Immature natural killer cell (primary cell): ENCODE results near the gene PTPN4. TPM values are rescaled to one million over a fixed set of nuclear protein-coding genes. Genes with fewer than 3 reads are reported as not detected.
A peak's percentile ranks its signal among the peaks of the same experiment; 100 is the strongest.

Experiments
- DNase-seq, 3 donors: peaks; one replicate each; pipeline ENCODE4 v3.0.0; 2022; ENCODE audit warnings: mixed read lengths in 1 of 3
- H3K27ac Mint-ChIP-seq, 6 donors: one replicate each; pipeline ENCODE4 v1.8.0; 2020; ENCODE audit warnings: mixed read lengths in 6 of 6, mild to moderate bottlenecking in 5 of 6, inconsistent platforms in 4 of 6, moderate library complexity in 3 of 6
- H3K27me3 Mint-ChIP-seq, 3 donors: one replicate each; pipeline ENCODE4 v1.8.0; 2020 to 2021; ENCODE audit warnings: low read depth in 3 of 3, mild to moderate bottlenecking in 3 of 3, mixed read lengths in 3 of 3, moderate library complexity in 3 of 3, inconsistent platforms in 1 of 3
- H3K36me3 Mint-ChIP-seq, 3 donors: one replicate each; pipeline ENCODE4 v1.8.0; 2020; ENCODE audit warnings: mixed read lengths in 3 of 3, inconsistent platforms in 2 of 3, mild to moderate bottlenecking in 2 of 3
- H3K4me1 Mint-ChIP-seq, 2 donors: one replicate each; pipeline ENCODE4 v1.8.0; 2020; ENCODE audit warnings: inconsistent platforms in 2 of 2, mild to moderate bottlenecking in 2 of 2, mixed read lengths in 2 of 2, moderate library complexity in 1 of 2
- H3K4me3 Mint-ChIP-seq, 5 donors: one replicate each; pipeline ENCODE4 v1.8.0; 2020; ENCODE audit warnings: mild to moderate bottlenecking in 5 of 5, mixed read lengths in 5 of 5, inconsistent platforms in 3 of 5, moderate library complexity in 3 of 5
- H3K9me3 Mint-ChIP-seq, 6 donors: one replicate each; pipeline ENCODE4 v1.8.0; 2020; ENCODE audit warnings: mild to moderate bottlenecking in 6 of 6, mixed read lengths in 6 of 6, inconsistent platforms in 4 of 6, moderate library complexity in 3 of 6
- polyA plus RNA-seq, 3 donors: library from polyadenylated mRNA; unstranded; fragments of 300-500 nt; fragmentation: Illumina TruSeq; gene quantifications; one replicate each; pipeline ENCODE4 v1.2.3, GENCODE V29; 2021

The PTPN4 gene
- polyA plus RNA-seq, 3 donors from 2014 or later = 172 to 335 (median 206) TPM

DNA sequence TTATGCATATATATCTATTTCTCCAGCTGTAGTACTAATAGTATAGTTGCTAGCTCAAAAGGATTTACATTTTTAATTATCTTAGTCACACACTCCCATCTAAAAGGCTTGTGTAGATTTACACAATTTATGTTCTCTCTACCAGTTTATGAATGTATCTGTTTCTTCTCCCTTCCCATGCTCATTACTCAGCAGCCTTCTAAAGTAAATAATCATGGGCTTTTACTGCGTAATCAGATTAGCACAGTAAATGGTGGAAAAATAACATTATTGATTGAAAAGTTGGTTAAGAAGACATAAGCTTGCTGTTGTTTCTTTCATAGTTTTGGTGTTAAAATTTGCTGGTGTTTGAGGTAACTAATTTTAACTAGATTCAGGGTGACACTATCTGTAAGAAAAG lies 81.8 kb downstream of the PTPN4 start:
- Mint-ChIP-seq H3K27me3 (peaks cover 0 to 2% (median 0%) of the 10 kb centered on the region in 3 donors), H3K4me1 (peaks cover 43 to 68% of the 10 kb centered on the region in 2 donors), H3K27ac (peak overlapping the region in 1 of 6 donors; percentile 47), H3K36me3 (peaks cover 0 to 9% (median 4%) of the 10 kb centered on the region in 3 donors), H3K4me3 (no peak overlapping the region), H3K9me3 (no peaks in the 10 kb centered on the region)
- no peak for DNase-seq

DNA sequence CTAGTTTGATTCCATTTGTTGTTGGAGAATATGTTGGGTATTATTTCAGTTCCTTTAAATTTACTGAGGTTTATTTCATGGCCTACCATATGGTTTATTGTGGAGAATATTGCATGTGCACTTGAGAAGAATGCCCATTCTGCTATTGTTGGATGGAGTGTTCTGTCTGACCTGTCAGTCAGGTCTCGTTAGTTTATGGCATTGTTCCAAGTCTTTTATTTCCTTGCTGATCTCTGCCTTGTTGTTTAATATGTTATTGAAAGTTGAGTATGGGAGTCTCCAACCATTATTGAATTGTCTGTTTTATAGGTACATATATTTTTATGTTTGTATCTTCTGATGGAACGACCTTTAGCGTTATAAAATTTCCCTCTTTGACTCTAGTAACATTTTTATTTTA lies 86.3 kb downstream of the PTPN4 start:
- Mint-ChIP-seq H3K9me3 (peaks cover 0 to 7% (median 3%) of the 10 kb centered on the region in 6 donors), H3K27me3 (peaks cover 0 to 2% (median 0%) of the 10 kb centered on the region in 3 donors), H3K36me3 (peaks cover 3 to 25% (median 16%) of the 10 kb centered on the region in 3 donors), H3K4me1 (peaks cover 45 to 74% of the 10 kb centered on the region in 2 donors), H3K27ac (peak overlapping the region in 3 of 6 donors; percentile 4 to 66 (median 32)), H3K4me3 (no peak overlapping the region)
- no peak for DNase-seq

DNA sequence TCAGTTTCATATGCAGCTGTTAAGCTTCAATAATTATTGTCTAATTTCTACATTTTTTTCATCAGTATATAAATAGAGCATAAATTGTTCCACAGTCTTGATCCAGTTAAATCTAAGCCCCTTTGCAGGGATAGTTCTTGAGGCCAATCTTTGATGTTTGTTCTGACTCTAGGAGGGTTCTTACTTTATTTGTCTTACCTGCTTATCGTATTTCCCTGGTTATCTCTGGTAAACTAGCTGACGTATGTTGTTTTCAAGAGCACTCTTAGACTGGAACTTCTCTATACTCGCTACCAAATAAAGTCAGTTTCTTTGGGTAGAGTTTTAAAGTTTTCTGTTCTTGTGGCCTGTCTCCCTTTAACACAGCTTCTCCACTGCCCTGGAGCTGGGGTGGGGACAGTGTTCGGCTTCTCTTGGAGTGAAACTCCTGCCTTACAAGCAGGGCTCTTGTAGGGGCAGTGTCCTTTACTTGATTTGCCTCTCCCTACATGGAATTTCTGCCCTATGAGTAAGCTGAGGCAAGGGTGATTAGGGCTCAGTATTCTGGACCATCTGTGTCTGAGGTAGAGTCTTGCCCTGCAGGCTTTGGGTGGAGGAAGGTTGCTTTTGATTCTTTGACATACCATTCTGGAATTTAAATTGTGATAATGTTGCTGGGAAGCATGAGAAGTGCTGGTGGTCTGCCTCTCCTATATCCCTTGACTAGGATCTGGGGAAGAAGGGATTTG lies 90.3 kb downstream of the PTPN4 start:
- H3K4me1 Mint-ChIP-seq = peaks cover 39 to 78% of the 10 kb centered on the region in 2 donors
- peaks cover 15 to 32% (median 26%) of the 10 kb centered on the region in 6 donors for H3K9me3 Mint-ChIP-seq
- no peak for DNase-seq
- H3K4me3 Mint-ChIP-seq = no peak overlapping the region
- peaks cover 0 to 2% (median 1%) of the 10 kb centered on the region in 3 donors for H3K27me3 Mint-ChIP-seq
- peaks cover 23 to 50% (median 42%) of the 10 kb centered on the region in 3 donors for H3K36me3 Mint-ChIP-seq
- peak overlapping the region in 4 of 6 donors; percentile 4 to 50 (median 12) for H3K27ac Mint-ChIP-seq

DNA sequence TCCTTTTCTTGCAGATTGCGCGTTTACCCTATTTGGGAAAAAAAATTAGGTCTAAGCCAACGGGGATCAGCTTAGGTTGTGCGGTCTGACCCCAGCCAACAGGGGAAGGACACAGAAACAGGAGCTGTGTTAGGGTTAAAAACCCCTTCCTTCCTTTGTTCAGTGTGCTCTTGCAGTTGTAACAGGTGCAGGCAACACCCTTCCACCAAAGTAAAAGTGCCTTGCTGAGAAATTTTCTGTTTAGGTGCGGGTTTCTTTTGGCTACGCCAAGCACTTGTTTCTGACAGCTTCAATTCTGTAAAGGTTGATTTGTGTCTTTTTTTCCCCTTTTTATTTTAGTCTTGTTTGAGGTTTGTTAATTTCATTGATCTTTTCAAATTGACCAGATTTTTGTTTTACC lies 92.5 kb downstream of the PTPN4 start:
- H3K27me3 Mint-ChIP-seq = peaks cover 1 to 3% (median 2%) of the 10 kb centered on the region in 3 donors
- peak overlapping the region in 1 of 6 donors; percentile 56 for H3K27ac Mint-ChIP-seq
- H3K9me3 Mint-ChIP-seq = peaks cover 15 to 32% (median 26%) of the 10 kb centered on the region in 6 donors
- DNase-seq = no peak
- no peak overlapping the region for H3K4me3 Mint-ChIP-seq
- peaks cover 23 to 46% (median 38%) of the 10 kb centered on the region in 3 donors for H3K36me3 Mint-ChIP-seq
- peaks cover 43 to 75% of the 10 kb centered on the region in 2 donors for H3K4me1 Mint-ChIP-seq

DNA sequence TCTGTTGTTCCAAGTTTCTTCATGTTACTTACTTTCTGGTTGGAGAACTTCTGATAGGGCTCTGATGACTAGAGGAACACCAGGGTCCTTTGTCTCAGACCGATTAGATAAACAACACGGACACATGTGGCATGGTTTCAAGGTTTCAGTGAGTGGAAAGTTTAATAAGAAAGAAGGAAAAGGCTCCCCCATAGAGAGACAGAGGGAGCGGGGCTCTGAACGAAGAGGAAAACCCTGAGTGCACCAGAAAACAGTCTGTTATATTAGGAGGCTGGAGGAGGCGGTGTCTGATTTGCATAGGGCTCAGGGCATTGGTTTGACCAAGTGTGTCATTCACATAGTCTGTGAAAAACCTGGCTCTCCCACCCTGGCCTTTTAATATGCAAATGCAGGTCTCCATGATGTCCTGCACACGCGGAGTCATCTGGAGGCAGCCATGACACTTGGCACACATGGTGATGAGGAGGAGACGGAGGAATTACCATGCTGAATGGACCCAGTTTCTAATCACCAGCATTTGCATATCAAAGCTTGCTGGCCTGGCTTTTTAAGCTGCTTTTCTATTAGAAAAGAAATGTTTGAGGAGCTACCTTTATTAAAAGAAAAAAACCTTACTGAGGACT lies 94.2 kb downstream of the PTPN4 start:
- Mint-ChIP-seq H3K4me3 (no peak overlapping the region), H3K4me1 (peaks cover 44 to 75% of the 10 kb centered on the region in 2 donors), H3K27ac (no peak overlapping the region), H3K9me3 (peaks cover 15 to 32% (median 26%) of the 10 kb centered on the region in 6 donors), H3K27me3 (peaks cover 1 to 3% (median 2%) of the 10 kb centered on the region in 3 donors), H3K36me3 (peaks cover 23 to 43% (median 38%) of the 10 kb centered on the region in 3 donors)
- DNase-seq = no peak

DNA sequence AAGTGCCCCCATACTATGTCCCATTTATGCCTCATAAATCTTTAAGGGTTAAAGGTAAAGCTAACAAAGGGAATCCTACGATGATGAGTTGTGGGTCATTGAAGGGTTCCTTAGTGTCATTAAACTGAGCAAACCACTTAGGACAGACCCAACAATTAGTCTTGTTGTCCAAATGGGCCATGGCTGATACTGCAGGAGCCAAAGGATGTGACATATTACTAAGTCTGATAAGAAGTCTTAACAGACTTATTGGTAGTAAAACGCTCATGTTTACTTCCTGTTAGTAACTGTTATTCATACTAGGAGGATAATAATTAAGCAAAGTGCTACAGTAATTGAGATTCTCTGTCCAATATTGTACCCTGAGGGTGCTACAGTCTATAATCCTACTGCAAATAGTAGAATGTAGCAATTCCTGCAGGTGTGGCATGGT lies 96.8 kb downstream of the PTPN4 start:
- H3K4me1 Mint-ChIP-seq = peaks cover 45 to 75% of the 10 kb centered on the region in 2 donors
- peaks cover 15 to 23% (median 18%) of the 10 kb centered on the region in 6 donors for H3K9me3 Mint-ChIP-seq
- H3K27ac Mint-ChIP-seq = peak overlapping the region in 3 of 6 donors; percentile 2 to 14 (median 10)
- no peak overlapping the region for H3K4me3 Mint-ChIP-seq
- no peak for DNase-seq
- peaks cover 18 to 24% (median 20%) of the 10 kb centered on the region in 3 donors for H3K36me3 Mint-ChIP-seq
- peaks cover 1 to 3% (median 2%) of the 10 kb centered on the region in 3 donors for H3K27me3 Mint-ChIP-seq

DNA sequence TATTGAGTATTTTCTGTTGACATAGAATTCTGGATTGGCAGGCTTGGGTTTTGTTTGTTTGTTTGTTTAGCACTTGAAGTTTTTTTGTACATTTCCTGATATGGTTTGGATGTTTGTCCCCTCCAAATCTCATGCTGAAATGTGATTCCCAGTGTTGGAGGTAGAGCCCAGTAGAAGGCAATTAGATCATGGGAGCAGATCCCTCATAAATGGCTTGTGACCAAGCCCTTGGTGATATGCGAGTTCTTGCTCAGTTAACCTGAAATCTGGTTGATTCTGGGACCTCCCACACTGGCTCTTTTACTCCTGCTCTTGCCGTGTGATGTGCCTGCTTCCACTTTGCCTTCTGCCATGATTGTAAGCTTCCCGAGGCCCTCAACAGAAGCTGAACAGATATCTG lies 98.0 kb downstream of the PTPN4 start:
- Mint-ChIP-seq H3K27me3 (peaks cover 1 to 3% (median 2%) of the 10 kb centered on the region in 3 donors), H3K27ac (peak overlapping the region in 5 of 6 donors; percentile 27 to 76 (median 74)), H3K4me3 (no peak overlapping the region), H3K36me3 (peaks cover 10 to 11% (median 10%) of the 10 kb centered on the region in 3 donors), H3K9me3 (peaks cover 5 to 11% (median 8%) of the 10 kb centered on the region in 6 donors), H3K4me1 (peaks cover 54 to 87% of the 10 kb centered on the region in 2 donors)
- no peak for DNase-seq

DNA sequence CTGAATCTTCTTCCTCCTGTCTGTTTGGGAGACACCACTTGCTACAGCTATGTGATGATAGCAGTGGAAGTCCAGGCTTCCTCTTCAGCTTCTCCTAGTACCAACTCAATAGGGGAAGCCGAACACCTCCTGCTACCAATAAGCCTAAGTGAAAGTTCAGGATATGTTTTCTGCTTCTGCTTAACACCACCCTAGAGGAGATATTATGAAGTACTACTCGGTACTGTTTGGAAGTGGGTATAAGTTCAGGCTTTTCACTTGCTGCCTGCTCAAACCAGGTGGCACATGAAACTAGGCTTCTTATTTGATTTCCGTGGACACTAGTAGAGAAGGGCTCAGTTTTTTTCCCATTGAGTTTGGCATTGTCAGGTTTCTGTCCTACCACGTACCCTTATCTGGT lies 99.8 kb downstream of the PTPN4 start:
- Mint-ChIP-seq H3K4me3 (no peak overlapping the region), H3K27ac (peak overlapping the region in 1 of 6 donors; percentile 17), H3K4me1 (peaks cover 62 to 86% of the 10 kb centered on the region in 2 donors), H3K36me3 (peaks cover 0 to 1% (median 0%) of the 10 kb centered on the region in 3 donors), H3K27me3 (peaks cover 1 to 2% (median 1%) of the 10 kb centered on the region in 3 donors), H3K9me3 (no peaks in the 10 kb centered on the region)
- no peak for DNase-seq

DNA sequence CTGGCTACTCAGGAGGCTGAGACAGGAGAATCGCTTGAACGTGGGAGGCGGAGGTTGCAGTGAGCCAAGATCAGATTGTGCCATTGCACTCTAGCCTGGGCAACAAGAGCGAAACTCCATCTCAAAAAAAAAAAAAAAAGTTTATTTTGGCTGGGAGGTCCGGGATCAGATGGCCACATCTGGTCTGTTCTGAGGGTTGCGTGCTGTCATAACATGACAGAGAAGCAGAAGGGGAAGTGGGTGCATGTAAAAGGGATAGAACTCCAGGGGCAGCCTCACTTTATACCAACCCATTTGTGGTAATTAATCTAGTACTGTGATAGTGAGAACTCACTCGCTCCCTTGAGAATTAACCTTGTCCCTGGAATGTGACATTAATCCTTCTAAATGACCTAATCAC lies 101.2 kb downstream of the PTPN4 start:
- peaks cover 68 to 87% of the 10 kb centered on the region in 2 donors for H3K4me1 Mint-ChIP-seq
- no peak overlapping the region for H3K4me3 Mint-ChIP-seq
- peaks cover 1 to 2% (median 1%) of the 10 kb centered on the region in 3 donors for H3K27me3 Mint-ChIP-seq
- H3K36me3 Mint-ChIP-seq = no peaks in the 10 kb centered on the region
- peak overlapping the region in 2 of 6 donors; percentile 22 to 25 for H3K27ac Mint-ChIP-seq
- H3K9me3 Mint-ChIP-seq = no peaks in the 10 kb centered on the region
- DNase-seq = no peak

DNA sequence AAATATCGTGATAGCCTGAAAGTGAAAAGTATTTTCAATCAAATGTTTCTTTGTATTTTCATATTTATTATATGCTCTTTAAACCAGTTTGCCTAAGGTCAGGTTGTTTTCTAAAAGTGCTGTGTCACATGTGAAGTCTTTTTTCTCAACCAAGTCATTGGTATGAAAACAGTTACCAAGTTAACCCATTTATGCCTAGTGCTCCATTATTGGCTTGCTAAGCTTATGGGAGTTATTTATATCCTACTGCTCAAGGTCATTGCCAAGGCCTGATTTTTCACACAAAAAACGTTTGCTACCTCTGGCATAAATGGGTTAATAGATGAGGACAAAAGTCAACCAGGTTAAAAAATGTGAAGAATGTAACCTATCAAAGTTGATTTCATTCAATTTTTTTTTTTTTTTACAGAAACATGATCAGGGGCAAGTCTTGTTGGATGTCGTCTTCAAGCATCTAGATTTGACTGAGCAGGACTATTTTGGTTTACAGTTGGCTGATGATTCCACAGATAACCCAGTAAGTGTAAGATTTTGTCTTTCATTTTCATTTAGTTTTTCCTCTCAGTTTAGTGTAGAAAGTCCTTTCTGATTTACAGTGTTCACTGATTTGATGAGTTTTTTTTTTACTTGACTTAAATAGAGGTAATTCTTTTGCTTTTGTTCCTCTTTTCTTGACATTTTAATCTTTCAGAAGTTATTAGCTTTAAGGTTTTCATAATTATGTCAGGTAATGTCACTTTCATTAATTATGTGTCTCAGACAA lies 102.6 kb downstream of the PTPN4 start:
- Mint-ChIP-seq H3K4me3 (peak overlapping the region; percentile 29 to 73 (median 63)), H3K27ac (peak overlapping the region in 5 of 6 donors; percentile 45 to 84 (median 60)), H3K27me3 (peaks cover 0 to 1% (median 0%) of the 10 kb centered on the region in 3 donors), H3K36me3 (no peaks in the 10 kb centered on the region), H3K9me3 (no peaks in the 10 kb centered on the region), H3K4me1 (peaks cover 63 to 89% of the 10 kb centered on the region in 2 donors)
- DNase-seq = peak; percentile 10 to 33 (median 19)

DNA sequence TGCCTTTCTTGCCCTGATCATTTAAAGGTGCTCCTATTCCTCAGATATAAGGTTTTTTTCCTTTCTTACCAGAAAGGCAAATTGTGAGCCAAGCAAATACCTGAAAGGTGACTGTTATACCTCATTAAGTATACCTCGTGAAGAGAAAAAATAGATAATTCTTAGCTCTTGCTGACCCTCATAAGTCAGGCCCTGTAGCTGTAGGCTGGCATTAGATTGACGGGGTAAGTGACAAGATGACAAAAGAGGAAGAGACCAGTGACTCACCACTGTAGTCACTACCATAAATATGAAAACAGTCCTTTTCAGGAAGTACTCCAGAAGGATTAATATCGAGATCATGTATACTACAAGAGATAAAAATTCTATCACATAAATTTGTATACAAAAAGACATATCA lies 104.6 kb downstream of the PTPN4 start:
- H3K9me3 Mint-ChIP-seq = no peaks in the 10 kb centered on the region
- H3K4me1 Mint-ChIP-seq = peaks cover 65 to 89% of the 10 kb centered on the region in 2 donors
- H3K36me3 Mint-ChIP-seq = no peaks in the 10 kb centered on the region
- peak in 1 of 3 donors; percentile 8 for DNase-seq
- H3K4me3 Mint-ChIP-seq = peak overlapping the region in 2 of 5 donors; percentile 38 to 58
- H3K27ac Mint-ChIP-seq = peak overlapping the region; percentile 42 to 90 (median 84)
- peaks cover 0 to 2% (median 0%) of the 10 kb centered on the region in 3 donors for H3K27me3 Mint-ChIP-seq

DNA sequence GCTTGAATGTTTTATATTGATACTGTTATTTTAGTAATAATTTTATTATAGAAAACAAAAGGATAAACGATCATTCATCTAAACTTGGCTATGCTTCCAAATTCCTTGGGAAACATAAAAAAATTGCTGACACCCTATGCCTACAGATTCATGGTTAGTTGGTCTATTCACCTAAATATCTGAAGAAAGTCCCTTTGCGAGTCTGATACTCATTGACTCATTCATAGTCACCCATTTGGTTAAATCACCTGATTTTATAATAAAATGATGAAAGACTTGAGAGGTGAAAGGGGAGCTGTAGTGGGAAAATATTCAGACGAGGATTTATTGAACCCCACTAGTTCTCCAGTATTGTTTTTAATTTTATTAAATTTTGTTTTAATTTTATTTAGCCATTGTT lies 112.0 kb downstream of the PTPN4 start:
- DNase-seq = no peak
- Mint-ChIP-seq H3K4me1 (peaks cover 38 to 70% of the 10 kb centered on the region in 2 donors), H3K27ac (no peak overlapping the region), H3K4me3 (no peak overlapping the region), H3K27me3 (peaks cover 0 to 2% (median 0%) of the 10 kb centered on the region in 3 donors), H3K9me3 (no peaks in the 10 kb centered on the region), H3K36me3 (peaks cover 0 to 9% (median 0%) of the 10 kb centered on the region in 3 donors)
